Activated gamma-delta T cell treated with Interleukin-2 at 50 U/mL for 16 hours (primary cell): ENCODE measurements around the gene FBXW11.

Source experiments
- DNase-seq: peaks from one replicate; pipeline ENCODE4 v3.0.0-alpha.2; 2020

The FBXW11 gene

DNA sequence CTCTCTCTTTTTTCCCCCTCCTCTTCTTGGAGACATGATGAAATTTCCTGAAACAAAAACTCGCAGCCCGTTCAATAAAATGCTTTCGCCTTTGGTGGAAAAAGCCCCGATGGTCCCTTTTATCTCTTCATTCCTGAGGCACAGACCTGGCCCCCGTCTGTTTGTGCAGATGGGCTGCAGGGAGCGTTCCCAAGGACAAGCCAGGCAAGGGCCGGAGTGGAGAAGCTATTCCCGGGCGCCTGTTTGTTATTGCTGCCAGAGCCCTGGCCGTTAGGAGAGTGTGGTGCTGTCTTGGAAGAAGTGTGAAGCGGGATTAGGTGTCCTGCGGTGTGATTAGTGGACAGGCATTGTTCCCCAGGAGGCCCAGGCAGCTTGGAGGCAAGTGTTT, 149.0 kb downstream of the FBXW11 start:
- DNase-seq, result no peak

DNA sequence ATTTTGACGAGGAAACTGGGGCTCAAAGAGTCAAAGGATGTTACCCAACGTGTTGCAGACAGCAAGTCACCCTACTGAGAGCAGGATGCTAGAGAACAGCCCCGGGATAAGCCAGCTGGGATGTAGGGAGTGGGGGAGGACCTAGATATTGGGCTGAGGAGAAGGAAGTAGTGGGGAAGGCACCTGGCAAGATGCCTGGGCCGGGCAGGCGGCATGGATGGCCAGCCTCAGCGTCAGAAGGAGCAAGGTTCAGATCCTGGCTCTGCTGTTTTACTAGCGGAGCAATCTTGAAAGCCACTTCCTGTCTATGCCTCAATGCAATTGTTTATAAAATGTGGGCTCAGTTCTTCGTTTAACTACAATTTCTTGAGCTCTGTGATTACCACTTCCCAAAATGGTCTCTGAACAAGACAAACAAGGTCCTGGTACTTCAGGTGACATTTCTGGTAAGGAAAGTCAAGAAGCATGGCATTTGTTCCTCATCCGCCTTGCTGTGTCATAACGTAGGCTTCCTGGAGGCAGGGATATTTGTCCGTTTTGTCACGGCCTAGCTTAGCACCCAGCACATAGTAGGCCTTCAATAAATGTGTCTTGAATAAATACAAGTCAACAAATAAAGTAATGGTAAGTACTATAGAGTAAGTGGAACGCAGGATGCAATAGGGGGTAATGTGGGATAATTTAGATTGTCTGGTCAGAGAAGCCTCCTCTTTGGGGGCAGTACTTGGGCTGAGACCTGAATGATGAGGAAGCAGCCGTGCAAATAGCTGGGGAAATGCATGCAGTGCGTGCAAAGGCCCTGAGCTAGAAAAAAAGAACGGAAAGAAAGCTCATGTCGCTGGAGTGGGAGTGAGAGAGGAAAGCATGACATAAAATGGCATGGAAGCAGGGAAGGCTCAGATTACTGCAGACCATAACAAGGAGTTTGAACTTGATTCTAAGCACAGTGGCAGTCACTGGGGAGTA, 150.4 kb downstream of the FBXW11 start:
- DNase-seq, result no peak

DNA sequence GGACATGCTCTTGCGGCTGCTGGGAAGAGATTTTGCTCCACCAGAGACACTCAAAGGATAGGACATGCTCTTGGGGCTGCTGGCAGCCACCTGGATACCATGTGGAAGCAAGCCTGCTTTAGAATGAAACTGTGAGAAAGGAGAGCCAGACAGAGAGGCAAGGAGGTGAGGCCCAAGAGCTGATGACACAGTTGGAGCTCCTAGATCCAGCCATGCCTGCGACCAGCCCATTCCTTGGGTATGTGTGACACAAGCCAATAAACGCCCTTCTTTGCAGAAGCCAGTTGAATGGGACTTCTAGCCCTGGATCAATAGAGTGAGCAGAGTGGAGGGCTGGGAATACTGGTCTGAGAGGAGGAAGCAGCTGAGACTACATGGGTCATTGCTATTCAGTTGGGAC, 151.2 kb downstream of the FBXW11 start:
- no peak for DNase-seq

DNA sequence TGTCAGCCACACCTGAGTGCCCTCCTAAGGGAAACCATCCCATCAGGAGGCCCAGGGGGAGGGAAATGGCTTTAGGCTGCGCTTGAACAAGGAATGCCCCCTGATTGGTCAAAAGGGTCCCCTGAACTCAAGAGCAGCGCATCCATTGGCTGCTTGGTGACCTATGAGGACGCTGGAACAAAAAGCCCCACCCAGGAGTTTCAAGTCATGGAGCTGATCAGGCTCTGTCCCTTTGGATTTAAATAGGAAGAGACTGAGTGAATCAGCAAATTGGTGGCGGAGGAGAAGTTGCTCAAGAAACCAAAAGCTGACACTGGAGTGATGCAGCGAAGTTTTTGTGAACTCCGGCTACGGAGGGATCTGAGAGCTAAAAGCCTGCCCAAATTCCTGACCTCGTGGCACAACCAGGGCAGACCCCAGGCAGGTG, 154.2 kb downstream of the FBXW11 start:
- DNase-seq, result no peak

GRCh38 chr5:171851251-171851650, 155.2 kb downstream of the FBXW11 start:
- DNase-seq, result no peak

DNA sequence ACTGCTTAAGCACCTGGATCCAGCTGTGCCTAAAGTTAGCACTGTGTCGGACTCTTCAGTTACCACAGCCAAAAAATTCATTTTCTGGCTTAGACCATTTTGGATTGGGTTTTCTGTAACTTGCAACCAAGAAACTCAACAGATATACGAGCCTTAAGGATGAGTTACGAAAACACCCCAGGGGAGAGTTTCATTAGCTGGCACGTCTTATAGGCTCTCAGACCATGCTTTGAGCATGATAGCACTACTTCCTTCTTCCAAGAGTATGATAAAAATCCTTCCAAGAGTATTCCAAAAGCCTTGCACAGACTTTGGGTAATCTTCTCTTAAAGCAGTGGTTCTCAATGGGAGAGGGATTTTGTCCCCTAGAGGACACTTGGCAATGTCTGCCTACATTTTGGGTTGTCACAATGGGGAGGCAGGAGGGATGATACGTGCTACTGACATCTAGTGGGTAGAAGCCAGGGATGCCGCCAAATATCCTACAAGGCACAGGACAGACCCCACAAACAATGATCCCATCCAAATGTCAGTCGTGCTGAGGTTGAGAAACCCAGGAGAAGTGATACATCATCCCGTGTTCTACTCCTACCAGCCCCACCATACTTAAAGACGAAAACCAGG, 156.0 kb downstream of the FBXW11 start:
- no peak for DNase-seq

DNA sequence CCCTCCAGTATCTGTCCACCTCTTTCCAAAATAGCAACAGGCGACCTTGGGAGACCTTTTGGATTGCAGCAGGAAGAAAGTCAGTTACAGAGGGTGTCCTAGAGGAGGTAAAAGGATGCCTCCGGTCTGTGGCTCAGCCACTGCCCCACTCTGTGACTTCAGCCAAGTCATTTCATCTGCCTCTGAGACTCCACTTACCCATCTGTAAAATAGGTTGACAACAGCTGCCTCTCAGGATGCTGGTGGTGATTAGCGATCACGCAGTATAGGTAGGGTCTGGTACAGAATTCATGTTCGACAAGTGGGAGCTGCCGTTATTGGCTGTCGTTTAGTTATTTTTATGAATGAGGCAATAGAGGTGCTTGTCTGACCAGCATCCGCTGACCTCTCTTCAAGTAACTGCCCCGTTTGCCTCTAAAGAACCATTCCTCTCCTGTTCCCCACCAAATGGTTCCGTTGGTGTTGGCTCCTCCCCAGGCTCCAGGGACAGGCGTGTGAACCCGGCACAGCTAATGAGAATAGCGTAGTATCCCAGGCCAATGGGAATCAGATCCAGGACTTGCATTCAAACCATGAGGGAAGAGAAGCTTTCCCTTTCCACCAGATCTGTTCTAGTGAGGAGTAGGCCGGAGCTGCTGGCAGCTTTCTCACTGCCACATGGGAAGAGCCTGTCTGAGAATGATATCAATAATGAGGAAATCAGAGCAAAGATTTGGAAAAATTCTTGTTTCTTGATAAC, 156.7 kb downstream of the FBXW11 start:
- DNase-seq, result no peak

- no peak for DNase-seq
Measured at GRCh38 chr5:171848911-171849520, 157.4 kb downstream of the FBXW11 start.

- no peak for DNase-seq
Measured at GRCh38 chr5:171848486-171848885, 158.0 kb downstream of the FBXW11 start.

DNA sequence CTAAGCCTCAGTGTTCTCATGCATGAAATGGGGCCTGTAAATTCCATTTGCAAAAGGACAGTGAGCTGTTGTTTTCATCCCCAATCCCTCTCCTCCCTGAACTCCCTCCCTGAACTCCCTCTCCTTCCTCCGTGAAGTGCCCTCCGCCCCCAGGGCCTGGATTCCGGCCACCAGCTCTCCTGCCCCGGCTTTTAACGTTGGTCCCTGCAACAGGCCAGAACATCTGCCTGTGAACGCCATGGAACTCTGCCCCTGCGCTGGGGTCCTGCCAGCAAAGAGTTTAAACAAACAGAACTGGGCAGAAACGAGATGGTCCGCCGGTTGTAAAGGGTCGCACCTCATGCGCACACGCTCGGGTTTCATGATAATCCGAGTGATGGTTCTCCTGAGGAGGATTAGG, 158.4 kb downstream of the FBXW11 start:
- DNase-seq, result no peak

DNA sequence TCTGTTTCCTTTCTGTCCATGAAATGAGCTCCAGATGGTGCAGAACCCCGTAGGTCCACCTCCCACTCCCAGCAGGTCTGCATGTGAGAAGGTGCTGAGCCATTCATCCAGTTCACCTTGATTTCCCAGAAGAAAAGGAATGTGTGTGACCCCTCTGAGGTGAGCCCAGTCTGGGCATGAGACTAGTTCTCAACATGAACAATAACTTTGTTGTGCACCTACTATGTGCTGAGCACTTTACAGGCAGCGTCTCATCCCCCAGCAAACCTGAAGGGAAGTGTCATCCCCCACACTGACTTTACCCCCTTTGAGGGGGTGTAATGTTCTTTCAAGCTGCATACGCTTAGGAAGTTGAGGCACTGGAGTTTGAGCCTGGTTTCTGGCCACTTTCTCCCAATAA, 159.4 kb downstream of the FBXW11 start:
- DNase-seq, result no peak

DNA sequence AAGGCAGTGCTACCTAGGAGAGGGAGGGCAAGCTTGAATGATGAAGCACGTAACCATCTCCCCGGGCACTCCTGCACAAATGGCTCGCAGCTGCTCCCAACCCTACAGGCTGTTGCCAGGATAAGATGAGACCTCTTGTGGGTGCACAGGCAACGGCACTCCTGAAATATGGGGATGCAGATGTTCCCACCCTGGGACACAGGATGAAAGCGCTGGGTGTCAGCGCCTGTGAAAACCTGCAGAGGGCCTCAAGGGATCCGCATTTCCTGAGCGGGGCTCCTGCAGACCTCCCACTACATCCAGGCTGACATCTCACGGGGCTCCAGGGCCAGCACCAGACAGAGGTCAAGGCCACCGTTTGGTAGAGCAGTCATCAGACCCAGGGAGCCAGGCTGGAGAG, 160.1 kb downstream of the FBXW11 start:
- no peak for DNase-seq

DNA sequence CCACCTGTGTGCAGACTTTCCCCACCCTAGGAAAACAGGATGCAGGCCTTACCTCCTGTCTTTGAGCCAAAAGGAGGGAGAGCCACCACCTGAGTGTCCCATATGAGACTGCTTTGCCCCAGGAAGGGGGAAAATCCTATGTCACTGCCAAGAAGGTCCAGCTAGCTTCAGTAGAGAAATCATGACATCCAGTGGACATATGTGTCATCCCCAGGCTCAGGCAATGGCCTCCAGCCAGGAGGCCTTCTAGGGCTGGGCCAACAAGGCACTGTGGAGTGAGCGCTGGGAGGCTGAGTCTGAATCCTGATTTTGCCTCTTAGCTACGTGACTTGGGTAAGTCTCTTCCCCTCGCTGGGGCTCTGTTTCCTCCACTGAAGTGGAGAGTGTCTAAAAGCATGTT, 160.6 kb downstream of the FBXW11 start:
- no peak for DNase-seq

DNA sequence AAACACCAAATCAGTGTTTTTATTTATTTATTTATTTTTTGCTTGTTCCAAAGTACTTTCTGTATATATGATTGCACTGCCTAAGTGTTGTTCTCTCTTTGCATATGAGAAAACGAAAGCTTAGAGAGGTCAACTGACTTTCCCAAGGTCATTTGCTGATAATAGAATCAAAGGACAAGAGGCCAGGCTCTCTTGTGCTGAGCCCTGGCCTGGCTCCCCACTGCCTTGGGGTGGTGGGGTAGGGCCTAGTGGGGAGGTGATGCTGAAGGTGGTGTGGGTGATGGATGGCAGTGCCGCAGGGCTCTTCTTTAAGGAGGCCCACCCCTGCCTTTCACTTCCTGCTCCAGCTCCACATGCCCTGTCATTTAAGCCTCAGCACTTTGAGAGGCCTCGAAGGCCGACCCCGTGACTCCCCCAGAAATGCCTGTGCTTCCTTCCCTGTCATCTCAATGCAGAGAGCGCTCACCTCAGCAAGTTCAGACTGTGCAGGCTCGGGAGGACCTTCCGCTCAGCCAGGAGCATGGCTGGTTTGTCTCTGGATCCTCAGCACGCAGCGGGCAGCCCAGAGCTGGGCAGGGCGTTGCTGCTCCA, 161.3 kb downstream of the FBXW11 start:
- DNase-seq, result no peak

DNA sequence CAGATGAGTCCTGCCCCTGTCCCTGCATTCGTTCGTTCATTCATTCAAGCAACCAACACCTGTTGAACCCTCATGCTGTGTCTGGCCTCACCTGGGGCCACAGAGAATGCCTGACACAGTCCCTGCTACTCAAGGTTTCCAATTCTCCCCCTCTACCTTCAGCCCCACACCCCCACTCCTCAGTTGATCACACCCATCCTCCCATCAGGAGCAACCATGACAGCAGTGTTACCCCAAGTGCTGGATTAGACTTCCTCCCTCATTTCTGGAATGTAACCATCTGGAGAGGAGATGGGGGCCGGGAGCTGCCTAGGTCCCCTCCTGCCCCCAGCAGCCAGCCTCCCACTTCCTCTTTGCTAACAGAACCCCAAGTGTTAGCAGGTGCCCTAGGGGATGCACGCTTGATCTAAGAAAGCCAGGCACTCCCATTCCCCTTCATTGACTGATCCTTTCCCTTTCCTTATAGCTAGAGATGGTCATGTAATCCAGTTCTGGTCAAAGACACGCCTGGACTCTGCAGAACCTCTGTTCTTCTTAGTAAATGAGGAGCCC, 163.6 kb downstream of the FBXW11 start:
- DNase-seq, result no peak

DNA sequence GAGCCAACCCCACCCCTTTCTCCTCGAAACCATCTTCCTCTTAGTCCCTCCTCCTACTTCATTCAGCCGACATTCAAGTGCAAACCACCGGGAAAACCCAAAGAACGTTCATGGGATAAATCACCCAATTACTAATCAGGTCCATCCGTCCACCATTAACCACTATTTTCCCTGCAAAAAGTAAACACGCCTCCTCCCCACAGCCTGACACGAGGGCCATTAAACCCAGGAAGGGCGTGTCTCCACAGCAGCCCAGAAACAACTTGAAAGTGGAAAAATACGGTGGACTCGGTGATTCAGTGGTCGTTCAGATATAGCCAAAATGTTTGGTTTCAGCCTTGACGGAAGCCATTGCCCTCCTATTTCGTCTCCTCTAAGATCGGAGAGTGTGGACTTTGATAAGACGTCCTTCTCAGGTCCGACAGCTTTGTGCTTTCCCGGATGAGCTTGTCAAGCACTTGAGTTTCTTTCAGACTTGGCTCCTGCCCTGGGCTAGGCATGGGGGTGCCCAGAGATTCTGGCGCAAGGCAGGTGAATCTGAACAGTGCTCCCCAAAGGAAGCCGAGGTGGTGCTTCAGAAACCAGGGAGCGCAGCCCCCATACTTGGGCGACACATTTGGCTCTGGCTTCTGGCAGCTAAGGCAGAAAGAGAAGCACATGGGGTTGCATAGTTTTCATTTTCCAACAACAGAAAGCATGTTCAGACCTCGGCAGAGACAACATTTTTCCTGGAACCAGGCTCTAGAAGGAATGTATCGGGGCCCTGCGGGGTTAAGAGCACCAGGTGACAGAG, 164.3 kb downstream of the FBXW11 start:
- DNase-seq, result no peak

DNA sequence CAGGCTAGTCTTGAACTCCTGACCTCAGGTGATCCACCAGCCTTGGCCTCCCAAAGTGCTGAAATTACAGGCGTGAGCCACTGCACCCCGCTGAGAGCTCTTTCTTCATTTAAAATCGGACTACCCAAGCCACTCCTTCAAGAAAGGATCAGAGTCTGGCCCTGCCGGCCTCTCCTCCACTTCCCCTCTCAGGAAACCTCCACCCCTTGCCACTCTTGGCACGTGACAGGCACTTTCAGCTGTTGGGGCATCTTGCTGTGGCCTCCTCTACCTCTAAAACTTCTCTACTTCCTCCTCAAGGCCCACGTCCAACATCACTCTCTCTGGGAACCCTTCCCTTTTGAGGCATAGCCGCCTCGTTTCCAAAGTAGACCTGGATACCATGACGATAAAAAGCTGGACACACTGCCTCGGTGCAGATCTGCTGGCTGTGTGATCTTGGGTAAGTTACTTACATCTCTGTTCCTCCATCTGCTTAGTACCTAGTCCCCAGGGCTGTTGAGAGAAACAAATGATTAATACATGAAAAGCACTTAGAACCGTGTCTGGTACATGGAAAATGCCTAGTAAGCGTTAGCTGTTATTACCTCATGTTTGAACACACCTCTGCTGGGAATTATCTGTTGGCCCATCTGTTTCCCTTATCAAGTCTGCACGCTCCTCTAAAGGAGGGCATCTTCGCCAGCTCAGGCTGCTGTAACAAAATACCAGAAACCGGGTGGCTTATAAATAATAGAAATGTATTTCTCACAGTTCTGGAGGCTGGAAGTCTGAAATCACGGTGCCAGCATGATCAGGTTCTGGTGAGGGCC, 165.5 kb downstream of the FBXW11 start:
- DNase-seq, result no peak

DNA sequence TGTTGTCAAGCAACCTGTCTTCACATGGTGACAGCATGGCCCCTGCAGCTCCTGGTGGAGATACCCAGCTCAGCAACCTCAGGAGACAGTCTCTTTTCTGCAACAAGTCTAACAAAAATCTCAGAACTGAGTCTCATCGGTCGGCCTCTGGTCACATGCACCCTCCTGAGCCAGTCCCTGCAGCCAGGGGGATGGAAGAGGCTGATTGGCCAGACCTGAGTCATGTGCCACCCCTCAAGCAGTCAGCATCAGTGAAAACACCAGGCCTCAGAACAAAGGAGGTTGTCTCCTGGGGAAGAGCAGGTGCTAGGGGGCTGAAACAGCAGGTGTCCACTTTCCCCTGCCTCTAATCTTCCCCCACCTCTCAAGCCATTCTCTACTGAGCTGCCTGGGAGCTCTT, 166.4 kb downstream of the FBXW11 start:
- DNase-seq, result no peak

GRCh38 chr5:171839112-171839511, 167.3 kb downstream of the FBXW11 start:
- DNase-seq, result no peak

GRCh38 chr5:171838066-171838465, 168.4 kb downstream of the FBXW11 start:
- DNase-seq, result no peak

DNA sequence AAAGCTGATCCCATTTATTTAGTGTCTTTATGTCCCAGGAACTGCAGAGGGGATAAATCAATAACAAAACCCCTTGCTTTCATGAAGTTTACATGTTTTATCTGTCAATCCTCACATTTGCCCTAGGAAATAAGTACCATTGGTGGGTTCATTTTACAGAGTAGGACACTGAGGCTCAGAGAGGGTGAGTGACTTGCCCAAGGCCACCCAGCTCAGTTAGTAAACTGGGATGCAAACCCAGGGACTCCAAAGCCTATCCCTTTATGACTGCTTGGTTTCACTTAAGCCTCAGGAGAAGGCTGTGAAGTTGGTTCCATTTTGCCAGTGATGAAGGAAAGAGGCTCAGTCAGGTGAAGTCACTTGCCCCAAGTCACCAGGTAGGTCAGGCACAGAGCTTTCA, 168.9 kb downstream of the FBXW11 start:
- DNase-seq, result no peak
